Loucy (cell line): Measurements from ENCODE around the gene KLC4.

Source experiments
- H2AFZ ChIP-seq: fragments of 200-600 bp; sonication (generic); 2 replicates; pipeline ENCODE4 v1.6.0; 2016; ENCODE audit warnings: antibody characterized with exemption, mild to moderate bottlenecking, low read length, moderate library complexity
- H3F3A ChIP-seq: fragments of 200-600 bp; 2 replicates; pipeline ENCODE4 v1.6.0; 2016; ENCODE audit warnings: antibody characterized with exemption, low read depth, mild to moderate bottlenecking
- H3K27me3 ChIP-seq: fragments of 200-600 bp; sonication (generic); 2 replicates; pipeline ENCODE4 v1.6.1; 2014; ENCODE audit warnings: low read length, mild to moderate bottlenecking; ENCODE audit not compliant: insufficient read depth, poor library complexity, severe bottlenecking
- H3K36me3 ChIP-seq: fragments of 200-600 bp; sonication (generic); 2 replicates; pipeline ENCODE4 v1.6.1; 2016; ENCODE audit warnings: low read length; ENCODE audit not compliant: insufficient read depth
- H3K4me1 ChIP-seq: fragments of 200-600 bp; sonication (generic); 2 replicates; pipeline ENCODE4 v1.5.1; 2014; ENCODE audit warnings: low read length, mild to moderate bottlenecking; ENCODE audit not compliant: insufficient read depth, poor library complexity, severe bottlenecking
- H3K4me2 ChIP-seq: fragments of 200-600 bp; sonication (generic); 2 replicates; pipeline ENCODE4 v1.6.0; 2014; ENCODE audit warnings: antibody characterized with exemption, low read length, low read depth, mild to moderate bottlenecking; ENCODE audit not compliant: poor library complexity, severe bottlenecking
- H3K4me3 ChIP-seq: fragments of 200-600 bp; sonication (generic); 2 replicates; pipeline ENCODE4 v1.5.1; 2014; ENCODE audit warnings: low read length, mild to moderate bottlenecking, mixed read lengths; ENCODE audit not compliant: poor library complexity, severe bottlenecking
- H3K79me2 ChIP-seq: fragments of 200-600 bp; sonication (generic); 2 replicates; pipeline ENCODE4 v1.6.1; 2014; ENCODE audit warnings: low read length; ENCODE audit not compliant: insufficient read depth
- H3K9ac ChIP-seq: fragments of 200-600 bp; sonication (generic); 2 replicates; pipeline ENCODE4 v1.6.0; 2014; ENCODE audit warnings: mild to moderate bottlenecking, low read depth, low read length, moderate library complexity; ENCODE audit not compliant: poor library complexity, severe bottlenecking
- H3K9me2 ChIP-seq: fragments of 200-600 bp; sonication (generic); replicated peaks from 2 replicates; pipeline ENCODE4 v1.6.1; 2016; ENCODE audit warnings: low read depth, low read length, mixed read lengths
- H3K9me3 ChIP-seq: fragments of 200-600 bp; sonication (generic); 2 replicates; pipeline ENCODE4 v1.6.1; 2014; ENCODE audit warnings: mild to moderate bottlenecking, antibody characterized with exemption, low read length, low read depth; ENCODE audit not compliant: insufficient read depth
- H4K20me1 ChIP-seq: fragments of 200-600 bp; sonication (generic); 2 replicates; pipeline ENCODE4 v1.6.0; 2014; ENCODE audit warnings: antibody characterized with exemption, low read length, mild to moderate bottlenecking; ENCODE audit not compliant: insufficient read depth, poor library complexity, severe bottlenecking
- CTCF ChIP-seq: fragments of 200-600 bp; sonication (generic); conservative IDR thresholded peaks from 2 replicates; pipeline ENCODE4 v1.5.1; 2014; ENCODE audit warnings: mild to moderate bottlenecking, antibody characterized with exemption, low read length
- EZH2phosphoT487 ChIP-seq: fragments of 200-600 bp; IDR thresholded peaks from 2 replicates; pipeline ENCODE4 v1.6.1; 2018; ENCODE audit warnings: antibody characterized with exemption, mild to moderate bottlenecking, moderate library complexity, borderline replicate concordance

KLC4 gene

GRCh38 chr6:43086022-43086658, 26.7 kb downstream of the KLC4 start:
- TF ChIP-seq CTCF, result no peak
- TF ChIP-seq EZH2phosphoT487, result no peak
- Histone ChIP-seq H3K9me2 (no peaks in the 10 kb centered on the region), H4K20me1 (peaks cover 11% of the 10 kb centered on the region), H3K4me2 (peak overlapping the region; percentile 40), H3F3A (no peaks in the 10 kb centered on the region), H3K79me2 (peaks cover 90% of the 10 kb centered on the region), H2AFZ (no peak overlapping the region), H3K9me3 (no peaks in the 10 kb centered on the region), H3K4me1 (peaks cover 24% of the 10 kb centered on the region), H3K9ac (no peak overlapping the region), H3K36me3 (no peaks in the 10 kb centered on the region), H3K4me3 (no peak overlapping the region), H3K27me3 (no peaks in the 10 kb centered on the region)

GRCh38 chr6:43088654-43089056, 29.2 kb downstream of the KLC4 start:
- H3K9me3 ChIP-seq, result no peaks in the 10 kb centered on the region
- no peaks in the 10 kb centered on the region for H3K36me3 ChIP-seq
- no peak overlapping the region for H2AFZ ChIP-seq
- no peak overlapping the region for H3K9ac ChIP-seq
- H3K4me3 ChIP-seq, result no peak overlapping the region
- H3K4me2 ChIP-seq, result no peak overlapping the region
- peaks cover 17% of the 10 kb centered on the region for H4K20me1 ChIP-seq
- H3F3A ChIP-seq, result no peaks in the 10 kb centered on the region
- H3K4me1 ChIP-seq, result peaks cover 26% of the 10 kb centered on the region
- no peaks in the 10 kb centered on the region for H3K9me2 ChIP-seq
- H3K79me2 ChIP-seq, result peaks cover 85% of the 10 kb centered on the region
- no peak for TF ChIP-seq CTCF
- TF ChIP-seq EZH2phosphoT487, result no peak
- no peaks in the 10 kb centered on the region for H3K27me3 ChIP-seq

GRCh38 chr6:43089467-43089866, 30.0 kb downstream of the KLC4 start:
- H3K9me3 ChIP-seq, result no peaks in the 10 kb centered on the region
- H3F3A ChIP-seq, result no peaks in the 10 kb centered on the region
- H4K20me1 ChIP-seq, result peaks cover 17% of the 10 kb centered on the region
- H3K9me2 ChIP-seq, result no peaks in the 10 kb centered on the region
- no peak overlapping the region for H3K9ac ChIP-seq
- no peak overlapping the region for H3K4me2 ChIP-seq
- no peaks in the 10 kb centered on the region for H3K36me3 ChIP-seq
- no peak overlapping the region for H2AFZ ChIP-seq
- TF ChIP-seq EZH2phosphoT487, result no peak
- no peak for TF ChIP-seq CTCF
- no peak overlapping the region for H3K4me3 ChIP-seq
- peaks cover 87% of the 10 kb centered on the region for H3K79me2 ChIP-seq
- H3K4me1 ChIP-seq, result peaks cover 29% of the 10 kb centered on the region
- H3K27me3 ChIP-seq, result no peaks in the 10 kb centered on the region
